HG02763 (cell line): ENCODE data around the gene TCEANC2.
A peak's percentile ranks its signal among the peaks of the same experiment; 100 is the strongest.
"Not testable (repeated sequence)": the region's sequence is repeated elsewhere in the genome, so short reads cannot be mapped to it uniquely, and the experiment has no call there.

Experiments used
- ATAC-seq: cut with Tn5 transposase; IDR thresholded peaks from one replicate; pipeline ENCODE4 v1.9.1; 2021; ENCODE audit warnings: mild to moderate bottlenecking, moderate library complexity; ENCODE audit not compliant: unreplicated experiment

Gene TCEANC2

GRCh38 chr1:54052934-54053744 is at the start of gene TCEANC2, which contains the start of gene TMEM59:
TCEANC2 (plus strand) TSS chr1:54053608; CDS start chr1:54054423, 815 bp downstream.
TMEM59 (minus strand) TSS chr1:54053204; CDS start chr1:54053188, 16 bp downstream.
- peak; percentile 92 for ATAC-seq

- ATAC-seq = not testable (repeated sequence)
These were observed 49.5 kb upstream of the TCEANC2 start for GRCh38 chr1:54003750-54004480.

DNA sequence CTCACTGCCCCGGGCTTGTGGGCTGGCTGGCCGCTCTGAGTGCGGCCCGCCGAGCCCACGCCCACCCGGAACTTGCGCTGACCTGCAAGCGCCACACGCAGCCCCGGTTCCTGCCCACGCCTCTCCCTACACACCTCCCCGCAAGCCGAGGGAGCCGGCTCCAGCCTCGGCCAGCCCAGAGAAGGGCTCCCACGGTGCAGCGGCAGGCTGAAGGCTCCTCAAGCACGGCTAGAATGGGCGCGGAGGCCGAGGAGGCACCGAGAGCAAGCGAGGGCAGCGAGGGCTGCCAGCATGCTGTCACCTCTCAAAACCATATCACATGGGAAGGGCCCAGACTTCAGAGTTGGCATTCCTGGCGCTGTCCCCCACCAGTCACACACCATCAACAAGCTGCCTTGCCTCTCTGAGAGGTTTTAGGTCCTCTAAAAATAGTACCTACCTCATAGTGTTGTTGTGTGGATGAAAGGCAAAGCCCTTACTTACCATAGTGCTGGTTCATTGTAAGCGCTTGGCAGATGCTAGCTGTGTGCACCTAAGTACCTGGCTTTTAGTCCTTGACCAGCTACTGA is 48.8 kb upstream of the TCEANC2 start:
- ATAC-seq = no peak

- ATAC-seq = no peak
These were observed 46.9 kb upstream of the TCEANC2 start for GRCh38 chr1:54006508-54006907.

DNA sequence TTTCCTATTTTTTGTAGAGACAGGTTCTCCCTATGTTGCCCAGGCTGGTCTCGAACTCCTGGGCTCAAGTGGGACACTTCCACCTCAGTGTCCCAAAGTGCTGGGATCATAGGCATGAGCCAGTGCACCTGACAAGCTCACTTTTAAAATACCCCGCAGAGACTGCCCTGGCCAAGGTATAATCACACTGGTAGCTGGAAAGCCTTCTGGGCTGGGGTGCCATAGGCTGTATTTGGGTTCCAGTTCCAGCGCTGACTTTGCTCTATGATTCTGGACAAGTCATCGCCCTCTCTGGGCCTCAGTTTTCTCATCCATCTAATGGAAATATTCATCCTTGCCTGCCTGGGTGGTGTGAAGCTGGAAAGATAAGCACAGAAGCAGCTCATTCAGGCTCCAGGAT is 45.8 kb upstream of the TCEANC2 start:
- no peak for ATAC-seq

- ATAC-seq = no peak
These were observed 44.5 kb upstream of the TCEANC2 start for GRCh38 chr1:54008876-54009275.

DNA sequence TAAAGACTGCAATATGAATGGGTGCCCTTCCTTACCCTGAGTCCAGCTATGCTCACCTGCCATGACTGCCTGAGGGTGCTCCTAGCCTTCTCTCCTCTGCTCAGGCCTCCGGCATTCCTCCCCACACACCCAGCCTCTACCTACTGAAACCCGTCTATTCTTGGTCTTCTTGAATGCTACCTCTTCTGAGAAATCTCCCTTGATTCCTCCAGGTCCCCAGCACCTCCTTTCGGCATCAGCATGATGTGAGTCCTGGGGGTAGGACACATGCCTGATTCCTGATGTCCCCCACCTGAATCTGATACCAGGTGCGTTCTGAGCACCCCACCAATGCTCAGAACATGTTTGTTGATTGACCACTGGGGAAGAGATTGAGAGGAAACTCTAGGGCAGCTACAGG is 44.0 kb upstream of the TCEANC2 start:
- no peak for ATAC-seq

- no peak for ATAC-seq
These were observed 42.8 kb upstream of the TCEANC2 start for GRCh38 chr1:54010415-54011117.

DNA sequence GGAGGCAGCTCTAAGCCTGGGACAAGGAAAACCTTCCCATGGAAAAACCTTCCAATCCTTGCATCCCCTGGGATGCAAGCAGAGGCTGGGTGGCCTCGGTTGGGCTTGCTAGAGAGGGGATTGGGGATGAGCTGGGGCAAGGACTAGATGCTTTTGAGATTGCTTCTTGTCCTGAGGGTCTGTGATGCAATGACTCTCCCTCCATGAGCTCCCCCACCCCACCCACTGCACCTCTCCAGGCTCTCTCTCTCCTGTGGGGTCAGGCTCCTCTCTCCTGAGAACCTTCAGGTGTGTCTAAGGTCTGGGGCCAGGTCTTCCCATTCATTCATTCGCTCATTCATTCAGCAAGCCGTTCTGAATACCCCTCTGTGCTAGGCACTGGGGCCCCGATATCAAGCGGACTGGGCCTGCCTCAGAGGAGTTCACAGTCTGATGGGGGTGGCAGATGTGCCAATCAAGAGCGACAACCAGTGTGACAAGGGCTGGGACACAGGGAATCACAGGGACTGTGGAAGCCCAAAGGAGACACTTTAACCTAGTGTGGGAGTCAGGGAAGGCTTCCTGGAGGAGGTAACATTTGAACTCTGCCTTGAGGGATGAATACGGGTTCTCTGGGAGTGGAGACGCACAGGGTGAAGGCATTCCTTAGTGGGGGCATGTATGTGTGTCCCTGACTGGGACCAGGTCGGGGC is 41.9 kb upstream of the TCEANC2 start:
- ATAC-seq = no peak

- no peak for ATAC-seq
These were observed 41.4 kb upstream of the TCEANC2 start for GRCh38 chr1:54012008-54012325.

GRCh38 chr1:54012863-54013262 is 40.5 kb upstream of the TCEANC2 start:
- no peak for ATAC-seq

DNA sequence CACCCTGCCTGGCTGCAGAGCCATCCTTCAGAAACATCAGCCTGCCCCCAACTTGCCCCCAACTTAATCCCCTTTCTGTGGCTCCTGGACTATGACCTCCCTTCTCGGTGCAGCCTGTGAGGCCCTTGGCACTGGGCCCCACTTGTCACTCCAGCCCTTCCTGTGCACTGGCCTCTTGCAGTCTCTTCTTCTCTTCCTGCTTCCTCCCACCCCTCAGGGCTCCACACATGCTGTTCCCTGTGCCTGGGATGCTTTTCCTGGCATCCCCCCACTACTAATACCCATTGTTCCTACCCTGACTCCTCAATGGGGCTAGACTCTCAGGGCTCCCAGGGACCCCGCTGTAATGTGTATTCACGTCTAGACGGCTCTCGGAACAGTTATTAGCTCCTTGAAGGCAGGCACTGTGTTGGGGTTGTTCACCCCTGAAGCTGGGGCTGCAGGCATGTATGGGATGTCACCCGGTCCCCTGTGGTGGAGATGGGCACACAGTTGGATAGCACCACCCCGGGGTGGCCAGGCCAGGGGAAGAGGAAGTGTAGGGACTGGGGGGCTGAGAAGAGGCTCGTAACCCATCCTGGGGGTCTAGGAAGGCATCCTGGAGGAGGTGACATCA is 39.9 kb upstream of the TCEANC2 start:
- no peak for ATAC-seq

DNA sequence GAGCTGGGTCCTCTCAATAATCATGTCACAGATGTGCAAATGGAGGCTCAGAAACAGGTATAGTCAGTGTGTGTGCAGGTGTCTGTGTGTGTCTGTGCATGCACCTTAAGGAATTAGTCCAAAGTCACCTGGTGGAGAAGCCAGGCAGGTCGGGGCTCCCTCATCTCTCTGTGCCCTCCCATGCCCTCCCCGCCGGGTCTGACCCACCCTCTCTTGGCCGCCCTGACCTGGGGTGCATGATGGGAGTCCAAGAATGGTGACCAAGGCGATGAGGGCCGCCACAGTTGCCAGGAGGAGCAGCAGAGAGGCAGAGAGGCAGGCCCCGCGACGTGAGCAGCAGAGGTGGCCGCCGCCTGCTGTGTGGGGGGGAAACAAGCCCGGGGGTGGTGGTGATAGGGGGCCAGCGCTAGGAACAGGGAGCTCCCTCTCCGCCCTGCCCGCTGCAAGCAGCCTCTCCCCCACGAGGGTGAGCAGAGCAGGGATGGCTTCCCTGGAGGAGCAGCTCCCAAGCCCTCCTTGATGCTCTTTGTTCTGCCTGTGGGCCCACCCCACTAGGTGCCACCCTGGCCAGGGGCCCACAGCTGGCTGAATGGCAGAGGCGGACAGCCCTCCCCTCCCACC is 39.3 kb upstream of the TCEANC2 start:
- ATAC-seq = no peak

DNA sequence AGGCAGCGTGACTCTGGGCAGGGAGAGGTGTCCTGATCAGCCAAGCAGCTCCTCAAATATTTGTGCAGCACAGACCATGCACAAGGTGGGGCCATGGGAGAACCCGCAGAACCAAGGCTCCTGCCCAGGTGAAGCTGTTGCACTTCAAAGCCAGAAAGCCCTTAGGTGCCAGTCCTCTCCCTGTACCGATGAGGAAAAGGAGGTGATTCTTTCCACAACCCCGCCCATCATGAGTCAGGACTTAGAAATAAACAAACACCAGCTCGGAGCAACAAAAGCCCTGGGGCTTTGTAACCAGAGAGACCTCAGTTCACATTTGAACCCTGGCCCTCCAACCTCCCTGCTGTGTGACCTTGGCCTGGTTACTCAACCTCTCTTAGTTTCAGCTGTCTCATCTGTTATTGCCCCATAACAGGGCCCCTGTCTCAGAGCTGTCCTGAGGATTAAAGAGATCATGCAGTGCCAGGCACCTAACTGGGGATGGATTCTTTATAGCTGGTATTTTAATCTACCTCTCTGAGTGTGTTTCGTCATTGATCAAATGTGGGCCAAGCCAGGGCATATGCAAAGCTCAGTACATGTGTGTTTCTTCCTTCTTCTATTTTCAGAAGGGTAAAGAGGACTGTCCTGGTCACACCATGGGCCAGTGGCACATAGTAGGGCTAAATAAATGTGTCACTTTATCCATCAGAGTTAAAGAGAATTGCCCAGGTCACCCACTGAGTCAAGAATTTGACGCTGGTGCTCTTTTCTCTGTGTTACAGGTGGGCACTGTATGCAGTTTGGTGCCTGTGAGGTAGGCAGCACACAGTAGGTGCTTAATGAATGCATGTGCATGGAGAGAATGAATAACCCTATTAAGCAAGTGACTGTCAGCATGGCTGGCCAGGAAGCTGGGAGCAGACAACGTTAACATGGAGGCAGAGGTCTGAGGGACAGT is 36.8 kb upstream of the TCEANC2 start:
- no peak for ATAC-seq

- no peak for ATAC-seq
These were observed 35.4 kb upstream of the TCEANC2 start, which contains the start of gene LDLRAD1 for GRCh38 chr1:54017979-54018378. LDLRAD1 (minus strand) TSS chr1:54018186; CDS start chr1:54018112, 74 bp downstream.

DNA sequence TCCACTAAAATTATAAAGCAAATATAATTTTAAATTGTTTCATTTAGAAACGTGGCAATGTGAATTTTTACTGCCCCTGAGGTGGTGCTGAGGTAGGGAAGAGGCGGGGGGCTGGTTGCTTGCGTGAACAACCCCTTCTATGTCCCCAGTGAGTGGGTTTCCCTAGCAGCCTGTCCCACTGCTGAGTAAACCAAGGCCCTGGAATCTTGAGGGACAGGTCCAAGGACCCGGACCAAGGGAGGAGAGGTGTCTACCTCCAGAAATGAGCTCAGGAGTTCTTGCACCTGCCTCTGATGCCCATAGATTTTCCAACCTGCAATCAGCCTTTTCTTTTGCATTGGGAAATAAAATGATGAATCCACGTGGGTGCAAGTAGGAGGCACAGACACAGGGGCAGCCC is 34.8 kb upstream of the TCEANC2 start:
- ATAC-seq = no peak

GRCh38 chr1:54019562-54020176 is 33.7 kb upstream of the TCEANC2 start:
- ATAC-seq = not testable (repeated sequence)

GRCh38 chr1:54024358-54024757 is 29.1 kb upstream of the TCEANC2 start:
- no peak for ATAC-seq
